GM19023 (cell line): ENCODE data around the gene METTL16.

Experiments
- ATAC-seq: cut with Tn5 transposase; IDR thresholded peaks from one replicate; pipeline ENCODE4 v1.9.1; 2021; ENCODE audit warnings: mild to moderate bottlenecking, moderate library complexity; ENCODE audit not compliant: unreplicated experiment

METTL16 gene

DNA sequence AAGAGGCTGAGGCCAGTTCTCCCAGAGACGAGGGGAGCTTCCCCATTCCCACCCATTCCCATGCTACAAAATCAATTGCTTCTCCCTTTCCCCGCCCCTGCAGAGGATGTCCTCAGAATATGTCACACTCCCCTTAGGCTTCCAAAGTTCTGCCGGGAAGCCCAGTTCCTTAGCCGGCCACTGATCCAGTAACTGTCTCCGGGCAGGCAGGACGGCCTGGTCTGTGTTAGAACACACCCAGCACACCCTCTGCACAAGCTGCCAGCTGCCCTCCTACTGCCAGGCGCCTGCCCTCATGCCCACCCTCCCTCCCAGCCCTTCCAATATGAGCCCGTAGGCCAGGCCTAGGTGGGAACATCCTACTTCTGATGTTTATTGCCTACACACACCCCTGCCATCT, 143.3 kb downstream of the METTL16 start:
- no peak for ATAC-seq

DNA sequence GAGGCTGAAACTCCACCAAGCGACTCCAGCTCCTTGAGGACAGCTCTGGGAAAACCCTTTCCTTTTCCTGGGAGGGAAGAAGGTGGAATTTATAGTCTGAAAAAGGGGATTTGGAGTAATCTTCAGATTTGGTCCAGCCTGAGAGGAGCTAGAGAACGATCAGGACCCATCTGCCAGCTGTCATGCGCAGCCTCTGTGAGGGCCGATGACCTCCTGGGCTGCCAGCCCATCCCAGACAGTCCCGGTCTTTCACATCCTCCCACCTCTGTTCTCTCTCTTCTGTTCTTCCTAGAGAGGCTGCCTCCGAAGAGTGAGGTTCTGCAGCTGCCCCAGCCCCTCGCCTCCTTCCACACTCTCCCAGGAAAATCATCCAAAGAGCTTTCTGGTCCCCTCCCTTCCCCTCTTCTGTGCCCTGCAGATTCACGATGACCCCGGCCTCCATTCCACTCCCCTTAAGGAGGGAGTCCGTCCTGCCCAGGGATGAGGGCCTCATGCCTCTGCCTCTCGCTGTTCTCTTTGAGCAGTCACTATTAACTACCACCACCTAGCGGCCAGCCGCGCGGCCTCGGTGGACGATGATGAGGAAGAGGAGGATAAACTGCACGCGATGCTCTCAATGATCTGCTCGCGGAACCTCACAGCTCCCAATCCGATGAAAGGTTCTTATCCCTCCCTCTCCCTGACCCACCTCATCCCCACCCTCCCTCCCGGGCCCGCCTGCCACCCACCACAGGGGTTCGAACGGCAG, 144.8 kb downstream of the METTL16 start:
- no peak for ATAC-seq
